H7 (cell line): ENCODE measurements around the gene MEI1. TPM values are rescaled to one million over a fixed set of nuclear protein-coding genes. Genes with fewer than 3 reads are reported as not detected.

Source experiments
- DNase-seq: peaks from one replicate; pipeline ENCODE4 v3.0.0; 2012
- H3K27me3 ChIP-seq: 2 replicates; pipeline ENCODE4 v1.6.0; 2011; ENCODE audit warnings: mild to moderate bottlenecking, low read length; ENCODE audit not compliant: control insufficient read depth, insufficient read depth
- H3K36me3 ChIP-seq: replicated peaks from 2 replicates; pipeline ENCODE4 v1.5.1; 2011; ENCODE audit warnings: low read length; ENCODE audit not compliant: control insufficient read depth, insufficient read depth
- H3K4me3 ChIP-seq: 2 replicates; pipeline ENCODE4 v1.5.1; 2011; ENCODE audit warnings: low read depth, mild to moderate bottlenecking, control low read depth, low read length, moderate library complexity; ENCODE audit not compliant: insufficient read depth
- total RNA-seq: library from RNA; depleted of rRNA; stranded (reverse); fragments of >200 nt; shearing (Covaris generic); gene quantifications from 2 replicates; pipeline ENCODE4 v1.2.3, GENCODE V29; 2014; rRNA removed

Gene MEI1
- total RNA-seq, 1 experiment from 2014 or later, result not detected

DNA sequence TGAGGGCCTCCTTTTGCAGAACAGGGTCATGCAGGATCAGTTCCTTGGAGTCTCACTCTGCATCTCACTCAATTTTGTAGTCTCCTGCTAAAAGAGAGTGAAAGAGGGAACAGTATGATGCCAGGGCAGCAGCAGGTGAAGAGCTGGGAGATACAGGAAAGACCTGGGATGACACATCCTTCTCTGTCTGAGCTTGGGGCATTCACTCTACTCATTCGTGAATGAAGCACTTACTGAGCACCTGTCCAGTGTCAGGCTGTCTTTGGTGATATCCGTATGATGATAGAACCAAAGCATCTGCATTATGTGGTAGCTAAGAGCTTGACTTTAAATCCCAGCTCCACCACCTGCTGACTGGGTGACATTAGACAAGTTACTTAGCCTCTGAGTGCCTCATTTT, 148.0 kb downstream of the MEI1 start:
- Histone ChIP-seq H3K27me3 (no peaks in the 10 kb centered on the region), H3K4me3 (no peak overlapping the region), H3K36me3 (peaks cover 1% of the 10 kb centered on the region)
- no peak for DNase-seq

GRCh38 chr22:41848468-41848867, 149.2 kb downstream of the MEI1 start:
- no peak overlapping the region for H3K4me3 ChIP-seq
- H3K36me3 ChIP-seq, result no peaks in the 10 kb centered on the region; the same call in 1 of the 2 replicates
- DNase-seq, result no peak
- H3K27me3 ChIP-seq, result no peaks in the 10 kb centered on the region

Other genes with a start within 250 kb of the MEI1 start
- 111 and 115 TPM in 2 replicates for gene PHF5A, start 230.8 kb upstream of the MEI1 start, total RNA-seq
- gene ACO2, start 230.4 kb upstream of the MEI1 start, total RNA-seq, result 101 and 103 TPM in 2 replicates
- 8.5 and 9.5 TPM in 2 replicates for gene POLR3H, start 155.0 kb upstream of the MEI1 start, total RNA-seq
- 0.78 and 2.2 TPM in 2 replicates for gene CSDC2, start 138.5 kb upstream of the MEI1 start, total RNA-seq
- gene PMM1, start 109.7 kb upstream of the MEI1 start, total RNA-seq, result 5.6 and 7.7 TPM in 2 replicates
- 21.4 and 29.4 TPM in 2 replicates for gene DESI1, start 78.5 kb upstream of the MEI1 start, total RNA-seq
- gene XRCC6, start 78.2 kb upstream of the MEI1 start, total RNA-seq, result 658 and 684 TPM in 2 replicates
- 140 TPM in 2 replicates for gene SNU13, start 10.6 kb upstream of the MEI1 start, total RNA-seq
- 17.0 and 19.3 TPM in 2 replicates for gene CCDC134, start 101.2 kb downstream of the MEI1 start, total RNA-seq
- 93.8 and 118 TPM in 2 replicates for gene SREBF2, start 133.6 kb downstream of the MEI1 start, total RNA-seq
- 3.2 TPM in 2 replicates for gene SHISA8, start 215.6 kb downstream of the MEI1 start, total RNA-seq
- 1.1 and 1.2 TPM in 2 replicates for gene TNFRSF13C, start 227.3 kb downstream of the MEI1 start, total RNA-seq
- gene CENPM, start 247.6 kb downstream of the MEI1 start, total RNA-seq, result 56.7 and 66.3 TPM in 2 replicates